Naive B cell (primary cell): ENCODE data around the gene TOMM5. TPM values are rescaled to one million over a fixed set of nuclear protein-coding genes. Genes with fewer than 3 reads are reported as not detected.

ENCODE experiments used
- ATAC-seq, 2 donors: fragments of 150-1000 bp; cut with Tn5 transposase; 2 replicates each; pipeline ENCODE4 v1.10.0; 2021; ENCODE audit warnings: low read depth in 2 of 2, mild to moderate bottlenecking in 2 of 2, moderate library complexity in 2 of 2
- DNase-seq: peaks from one replicate; pipeline ENCODE4 v3.0.0; 2022
- H3K27ac Mint-ChIP-seq, 6 donors: one replicate each; pipeline ENCODE4 v1.8.0; 2020 to 2022; ENCODE audit warnings: mild to moderate bottlenecking in 6 of 6, mixed read lengths in 6 of 6, moderate library complexity in 5 of 6, inconsistent platforms in 2 of 6
- H3K27me3 Mint-ChIP-seq, 3 donors: one replicate each; pipeline ENCODE4 v1.8.0; 2021 to 2022; ENCODE audit warnings: mixed read lengths in 3 of 3, mild to moderate bottlenecking in 1 of 3
- H3K36me3 Mint-ChIP-seq, 2 donors: one replicate each; pipeline ENCODE4 v1.8.0; 2020 to 2022; ENCODE audit warnings: mixed read lengths in 2 of 2, inconsistent platforms in 1 of 2, mild to moderate bottlenecking in 1 of 2
- H3K4me1 Mint-ChIP-seq, 3 donors: one replicate each; pipeline ENCODE4 v1.8.0; 2020 to 2022; ENCODE audit warnings: mixed read lengths in 3 of 3, inconsistent platforms in 1 of 3, mild to moderate bottlenecking in 1 of 3, moderate library complexity in 1 of 3
- H3K4me3 Mint-ChIP-seq, 8 donors: one replicate each; pipeline ENCODE4 v1.8.0; 2020 to 2022; ENCODE audit warnings: mild to moderate bottlenecking in 8 of 8, mixed read lengths in 8 of 8, moderate library complexity in 8 of 8, inconsistent platforms in 2 of 8
- H3K9me3 Mint-ChIP-seq, 7 donors: one replicate each; pipeline ENCODE4 v1.8.0; 2020 to 2022; ENCODE audit warnings: mixed read lengths in 7 of 7, mild to moderate bottlenecking in 5 of 7, inconsistent platforms in 2 of 7, moderate library complexity in 1 of 7
- polyA plus RNA-seq, 6 donors: library from polyadenylated mRNA; unstranded; fragments of 300-500 nt; fragmentation: Illumina TruSeq; gene quantifications; one replicate each; pipeline ENCODE4 v1.2.3, GENCODE V29; 2021; ENCODE audit warnings: low read depth in 6 of 6

TOMM5 gene
- polyA plus RNA-seq, 6 donors from 2014 or later = 127 to 214 (median 179) TPM

DNA sequence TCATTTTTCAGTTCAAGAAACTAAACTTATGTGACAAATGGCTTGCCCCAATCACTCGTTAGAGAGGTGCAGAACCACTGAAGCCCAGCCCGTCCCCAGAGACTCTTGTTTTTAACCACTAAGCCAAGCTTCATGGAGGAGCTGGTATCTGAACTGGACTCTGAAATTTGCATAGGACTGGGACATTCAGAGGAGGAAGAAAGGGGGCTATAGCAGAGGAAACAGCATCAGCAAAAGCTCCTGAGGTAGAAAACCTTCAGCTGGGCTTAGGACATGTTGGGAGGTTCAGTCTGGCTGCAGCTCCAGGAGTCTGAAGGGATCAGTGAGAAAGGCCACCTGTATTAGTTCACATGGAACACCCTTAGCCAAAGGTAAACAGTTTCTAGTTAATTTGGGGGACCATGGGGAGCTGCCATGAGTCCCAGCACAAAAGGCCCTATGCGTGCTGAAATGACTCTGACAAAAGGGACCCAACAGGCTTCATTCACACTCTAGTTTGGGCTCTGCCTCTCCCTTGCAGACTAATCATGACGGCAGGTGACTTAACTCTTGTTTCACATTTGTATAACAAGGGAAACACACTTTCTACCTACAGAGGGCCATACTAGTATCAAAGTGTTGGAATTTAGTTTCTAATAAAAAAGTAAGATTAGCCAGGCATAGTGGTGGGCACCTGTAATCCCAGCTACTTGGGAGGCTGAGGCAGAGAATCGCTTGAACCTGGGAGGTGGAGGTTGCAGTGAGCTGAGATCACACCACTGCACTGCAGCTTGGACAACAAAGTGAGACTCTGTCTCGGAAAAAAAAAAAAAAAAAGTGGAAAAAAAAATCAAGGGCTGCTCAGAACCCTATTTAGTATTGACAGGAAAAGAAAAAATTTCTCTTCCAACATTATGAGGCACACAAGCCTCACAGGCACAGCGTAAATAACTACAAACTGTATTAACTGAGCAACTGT is 26.5 kb downstream of the TOMM5 start:
- peak overlapping the region; percentile 55 to 89 (median 80) for H3K4me3 Mint-ChIP-seq
- peaks cover 13 to 17% of the 10 kb centered on the region in 2 donors for H3K36me3 Mint-ChIP-seq
- ATAC-seq = peak; percentile 88 to 94
- H3K4me1 Mint-ChIP-seq = peaks cover 62 to 81% (median 70%) of the 10 kb centered on the region in 3 donors
- H3K9me3 Mint-ChIP-seq = peaks cover 7 to 31% (median 20%) of the 10 kb centered on the region in 7 donors
- no peaks in the 10 kb centered on the region for H3K27me3 Mint-ChIP-seq
- peak overlapping the region; percentile 75 to 95 (median 90) for H3K27ac Mint-ChIP-seq
- DNase-seq = peak; percentile 66

DNA sequence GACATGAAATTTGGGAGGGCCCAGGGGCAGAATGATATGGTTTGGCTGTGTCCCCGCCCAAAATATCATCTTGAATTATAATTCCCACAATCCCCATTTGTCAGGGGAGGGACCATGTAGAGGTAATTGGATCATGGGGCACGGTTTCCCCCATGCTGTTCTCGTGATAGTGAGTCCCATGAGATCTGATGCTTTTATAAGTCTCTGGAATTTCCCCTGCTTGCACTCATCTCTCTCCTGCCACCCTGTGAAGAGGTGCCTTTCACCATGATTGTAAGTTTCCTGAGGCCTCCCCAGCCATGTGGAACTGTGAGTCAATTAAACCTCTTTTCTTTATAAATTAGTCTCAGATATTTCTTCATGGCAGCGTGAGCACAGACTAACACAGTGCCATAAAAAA is 27.5 kb downstream of the TOMM5 start:
- H3K4me1 Mint-ChIP-seq = peaks cover 61 to 79% (median 74%) of the 10 kb centered on the region in 3 donors
- peaks cover 7 to 31% (median 20%) of the 10 kb centered on the region in 7 donors for H3K9me3 Mint-ChIP-seq
- H3K4me3 Mint-ChIP-seq = peak overlapping the region in 6 of 8 donors; percentile 55 to 89 (median 72)
- peaks cover 13 to 17% of the 10 kb centered on the region in 2 donors for H3K36me3 Mint-ChIP-seq
- ATAC-seq (peak; percentile 19 to 24), DNase-seq (no peak)
- H3K27me3 Mint-ChIP-seq = no peaks in the 10 kb centered on the region
- H3K27ac Mint-ChIP-seq = peak overlapping the region in 5 of 6 donors; percentile 56 to 94 (median 90)

DNA sequence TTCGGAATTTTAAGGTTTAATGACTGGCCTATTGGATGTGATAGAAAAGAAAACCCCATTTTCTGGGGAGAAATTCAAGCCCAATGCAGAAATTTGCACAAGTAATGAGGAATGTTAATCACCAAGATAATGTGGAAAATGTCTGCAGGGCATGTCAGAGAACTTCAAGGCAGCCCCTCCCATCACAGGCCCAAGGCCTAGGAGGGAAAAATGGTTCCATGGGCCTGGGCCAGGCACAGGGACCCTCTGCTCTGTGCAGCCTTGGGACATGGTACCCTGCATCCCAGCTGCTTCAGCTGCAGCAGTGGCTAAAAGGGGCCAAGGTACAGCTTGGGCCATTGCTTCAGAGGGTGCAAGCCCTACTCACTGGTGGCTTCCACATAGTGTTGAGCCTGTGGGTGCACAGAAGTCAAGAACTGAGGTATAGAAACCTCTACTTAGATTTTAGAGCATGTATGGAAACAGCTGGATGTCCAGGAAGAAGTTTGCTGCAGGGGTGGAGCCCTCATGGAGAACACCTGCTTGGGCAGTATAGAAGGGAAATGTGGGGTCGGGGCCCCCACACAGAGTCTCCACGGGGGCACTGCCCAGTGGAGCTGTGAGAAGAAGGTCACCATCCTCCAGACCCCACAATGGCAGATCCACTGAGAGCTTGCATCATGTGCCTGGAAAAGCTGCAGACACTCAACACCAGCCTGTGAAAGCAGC is 28.4 kb downstream of the TOMM5 start:
- peaks cover 67 to 83% (median 75%) of the 10 kb centered on the region in 3 donors for H3K4me1 Mint-ChIP-seq
- no peak for ATAC-seq
- peak overlapping the region in 5 of 8 donors; percentile 8 to 47 (median 27) for H3K4me3 Mint-ChIP-seq
- H3K27me3 Mint-ChIP-seq = no peaks in the 10 kb centered on the region
- DNase-seq = no peak
- H3K36me3 Mint-ChIP-seq = peaks cover 13 to 17% of the 10 kb centered on the region in 2 donors
- peaks cover 7 to 31% (median 20%) of the 10 kb centered on the region in 7 donors for H3K9me3 Mint-ChIP-seq
- peak overlapping the region in 2 of 6 donors; percentile 77 to 86 for H3K27ac Mint-ChIP-seq

DNA sequence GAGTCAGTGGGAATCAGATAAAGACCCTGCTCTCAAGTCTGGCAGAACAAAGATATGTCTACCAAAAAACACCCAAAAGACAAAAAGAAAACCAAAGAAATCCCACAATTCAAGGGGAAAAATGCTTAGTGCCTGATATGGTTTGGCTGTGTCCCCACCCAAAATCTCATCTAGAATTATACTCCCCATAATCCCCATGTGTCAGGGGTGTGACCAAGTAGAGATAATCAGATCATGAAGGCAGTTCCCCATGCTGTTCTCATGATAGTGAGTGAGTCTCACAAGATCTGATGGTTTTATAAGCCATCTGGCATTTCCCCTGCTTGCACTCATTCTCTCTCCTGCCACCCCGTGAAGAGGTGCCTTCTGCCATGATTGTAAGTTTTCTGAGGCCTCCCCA is 29.6 kb downstream of the TOMM5 start:
- peak overlapping the region in 5 of 6 donors; percentile 10 to 77 (median 39) for H3K27ac Mint-ChIP-seq
- peaks cover 13% of the 10 kb centered on the region in 2 donors for H3K36me3 Mint-ChIP-seq
- H3K27me3 Mint-ChIP-seq = no peaks in the 10 kb centered on the region
- H3K4me3 Mint-ChIP-seq = peak overlapping the region in 1 of 8 donors; percentile 20
- DNase-seq (no peak), ATAC-seq (no peak)
- peaks cover 59 to 72% (median 64%) of the 10 kb centered on the region in 3 donors for H3K4me1 Mint-ChIP-seq
- H3K9me3 Mint-ChIP-seq = peaks cover 7 to 31% (median 20%) of the 10 kb centered on the region in 7 donors

DNA sequence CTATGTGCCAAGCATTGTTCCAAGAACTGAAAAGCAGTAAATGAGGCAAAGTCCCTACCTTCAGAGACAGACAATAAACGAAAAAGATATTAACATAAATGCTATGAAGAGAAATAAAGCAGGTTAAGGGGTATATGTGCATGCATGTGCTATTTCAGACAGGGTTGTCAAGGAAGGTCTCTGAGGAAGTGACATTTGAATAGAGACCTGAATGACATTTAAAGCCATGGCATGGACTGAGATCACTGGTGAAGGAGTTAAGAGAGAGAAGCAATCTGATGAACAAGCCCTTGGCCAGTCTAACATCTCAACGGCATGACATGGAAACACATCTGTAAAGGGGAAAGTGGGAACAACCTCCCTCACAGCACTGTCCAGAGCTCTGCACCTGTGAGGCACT is 30.7 kb downstream of the TOMM5 start:
- H3K27ac Mint-ChIP-seq = peak overlapping the region in 4 of 6 donors; percentile 41 to 82 (median 66)

DNA sequence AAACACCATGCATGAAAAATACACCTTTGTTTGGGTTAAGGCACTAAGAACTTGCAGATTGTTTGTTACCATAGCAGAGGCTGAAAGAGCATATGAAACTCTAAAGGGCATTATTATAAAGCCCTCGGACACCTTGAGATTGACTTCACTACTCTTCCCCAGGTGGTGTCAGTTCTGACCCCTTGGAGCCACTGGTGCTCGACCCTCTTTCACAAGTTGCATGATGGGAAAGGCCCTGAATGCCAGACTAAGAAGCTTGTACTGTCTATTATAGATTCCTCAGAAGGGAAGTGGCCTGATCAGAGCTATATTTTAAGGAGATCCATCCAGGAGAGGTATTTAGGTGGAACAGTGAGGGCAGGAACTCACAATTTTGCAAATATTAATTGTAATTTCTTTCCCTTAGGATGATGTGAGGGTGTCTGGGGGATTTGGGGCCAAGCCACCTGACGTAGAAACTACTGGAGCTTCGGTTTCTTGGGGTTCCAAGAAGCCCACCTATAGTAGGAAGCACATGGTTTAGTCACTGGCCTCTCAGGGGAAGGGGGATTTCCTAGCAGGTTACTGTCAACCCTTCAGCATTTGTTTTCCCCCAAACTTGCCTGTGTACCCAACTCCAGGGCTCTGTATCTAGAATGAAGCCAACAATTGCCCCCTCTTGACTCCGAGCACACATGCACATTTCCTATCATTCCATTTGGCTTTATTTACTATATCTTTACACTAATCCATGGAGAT is 32.4 kb downstream of the TOMM5 start:
- no peak for DNase-seq
- peaks cover 13 to 15% of the 10 kb centered on the region in 2 donors for H3K36me3 Mint-ChIP-seq
- H3K27ac Mint-ChIP-seq = peak overlapping the region in 1 of 6 donors; percentile 18
- H3K4me3 Mint-ChIP-seq = no peak overlapping the region
- ATAC-seq = no peak
- peaks cover 6 to 23% (median 16%) of the 10 kb centered on the region in 7 donors for H3K9me3 Mint-ChIP-seq
- H3K4me1 Mint-ChIP-seq = peaks cover 36 to 44% (median 40%) of the 10 kb centered on the region in 3 donors
- no peaks in the 10 kb centered on the region for H3K27me3 Mint-ChIP-seq

More for the DNA sequence above, 30.7 kb downstream of the TOMM5 start:
- Mint-ChIP-seq H3K36me3 (peaks cover 13 to 18% of the 10 kb centered on the region in 2 donors), H3K4me1 (peaks cover 53 to 60% (median 54%) of the 10 kb centered on the region in 3 donors), H3K9me3 (peaks cover 7 to 31% (median 20%) of the 10 kb centered on the region in 7 donors), H3K4me3 (peak overlapping the region in 6 of 8 donors; percentile 4 to 87 (median 64)), H3K27me3 (no peaks in the 10 kb centered on the region)
- DNase-seq = no peak
- ATAC-seq = no peak

DNA sequence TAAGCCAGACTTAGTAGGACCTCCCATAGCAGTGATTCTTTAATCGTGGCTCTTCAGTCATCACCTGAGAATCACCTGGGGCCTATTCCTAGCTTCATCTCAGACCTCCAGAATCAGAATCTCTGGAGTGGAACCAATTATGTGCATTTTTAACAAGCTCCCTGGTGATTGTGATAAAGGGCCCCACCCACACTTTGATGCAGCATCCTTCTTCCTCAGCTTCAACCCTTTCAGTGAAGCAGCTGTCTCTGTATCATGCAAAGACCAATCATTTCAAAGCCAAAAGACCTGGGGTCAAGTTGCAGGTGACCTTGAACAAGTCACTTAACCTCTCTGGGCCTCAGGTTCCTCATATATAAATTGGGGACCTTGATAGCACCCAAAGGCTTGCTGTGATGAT is 33.3 kb downstream of the TOMM5 start:
- ATAC-seq (no peak), DNase-seq (no peak)
- Mint-ChIP-seq H3K36me3 (peaks cover 12 to 13% of the 10 kb centered on the region in 2 donors), H3K4me1 (peaks cover 32 to 39% (median 35%) of the 10 kb centered on the region in 3 donors), H3K27ac (no peak overlapping the region), H3K4me3 (no peak overlapping the region), H3K27me3 (no peaks in the 10 kb centered on the region), H3K9me3 (peaks cover 5 to 14% (median 10%) of the 10 kb centered on the region in 7 donors)

DNA sequence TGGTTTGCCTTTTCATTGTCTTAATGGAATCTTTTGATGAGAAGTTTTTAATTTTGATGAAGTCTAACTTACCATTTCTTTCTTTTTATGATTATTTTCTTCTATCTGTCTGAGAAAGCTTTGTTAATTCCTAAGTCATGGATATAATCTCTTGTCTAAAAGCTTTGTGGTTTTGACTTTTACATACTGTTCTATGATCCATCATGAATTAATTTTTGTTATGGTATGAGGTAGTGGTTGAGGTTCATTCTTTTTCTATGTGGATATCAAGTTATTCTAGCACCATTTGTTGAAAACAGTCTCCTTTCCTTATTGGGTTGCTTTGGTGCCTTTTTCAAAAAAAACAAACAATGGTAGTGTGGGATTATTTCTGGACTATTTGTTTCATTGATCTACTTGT is 36.6 kb downstream of the TOMM5 start:
- no peak for ATAC-seq
- Mint-ChIP-seq H3K27me3 (no peaks in the 10 kb centered on the region), H3K9me3 (no peaks in the 10 kb centered on the region)

DNA sequence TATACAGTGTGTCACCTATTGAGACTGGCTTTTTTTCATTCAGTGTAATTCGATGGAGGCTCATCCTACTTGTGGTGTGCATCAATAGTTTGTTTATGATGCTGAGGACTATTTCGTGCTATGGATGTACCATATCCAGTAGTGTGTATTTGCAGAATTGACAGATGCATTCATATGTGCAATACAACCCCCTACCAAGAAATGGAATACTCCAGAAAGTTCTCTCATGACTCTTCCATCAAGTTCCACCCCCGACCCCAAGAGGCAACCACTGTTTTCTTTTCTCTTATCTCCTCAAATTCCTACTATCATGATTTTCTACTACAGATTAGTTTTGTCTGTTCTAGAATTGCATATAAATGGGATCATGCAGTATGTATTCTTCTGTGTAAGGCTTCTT is 38.1 kb downstream of the TOMM5 start:
- Mint-ChIP-seq H3K27me3 (no peaks in the 10 kb centered on the region), H3K4me1 (peaks cover 7 to 8% (median 8%) of the 10 kb centered on the region in 3 donors), H3K9me3 (no peaks in the 10 kb centered on the region), H3K36me3 (peaks cover 0 to 8% of the 10 kb centered on the region in 2 donors), H3K27ac (no peak overlapping the region), H3K4me3 (no peak overlapping the region)
- ATAC-seq = no peak
- DNase-seq = no peak

More for the DNA sequence above, 36.6 kb downstream of the TOMM5 start:
- Mint-ChIP-seq H3K36me3 (peaks cover 0 to 5% of the 10 kb centered on the region in 2 donors), H3K4me1 (peaks cover 13 to 15% (median 15%) of the 10 kb centered on the region in 3 donors), H3K27ac (no peak overlapping the region), H3K4me3 (no peak overlapping the region)
- DNase-seq = no peak

DNA sequence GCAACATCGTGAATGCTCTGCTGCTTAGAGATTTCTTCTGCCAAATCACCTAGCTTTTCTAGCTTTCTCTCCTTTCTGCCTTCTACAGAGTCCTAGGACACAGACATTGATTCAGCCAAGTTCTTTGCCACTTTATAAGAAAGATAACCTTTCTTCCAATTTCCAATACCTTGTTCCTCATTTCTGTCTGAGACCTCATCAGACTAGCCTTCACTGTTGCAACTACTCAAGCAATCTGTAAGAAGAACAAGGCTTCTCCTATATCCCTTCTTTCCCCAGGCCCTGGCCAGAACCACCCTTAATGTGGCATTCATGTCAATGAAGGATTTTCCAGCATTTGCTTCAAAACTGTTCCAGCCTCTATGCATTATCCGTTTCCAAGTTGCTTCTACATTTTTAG is 40.5 kb downstream of the TOMM5 start:
- Mint-ChIP-seq H3K27me3 (no peaks in the 10 kb centered on the region), H3K27ac (peak overlapping the region in 3 of 6 donors; percentile 6 to 45 (median 6)), H3K36me3 (peaks cover 0 to 6% of the 10 kb centered on the region in 2 donors), H3K4me1 (peaks cover 19 to 23% (median 22%) of the 10 kb centered on the region in 3 donors), H3K9me3 (peaks cover 0 to 2% (median 0%) of the 10 kb centered on the region in 7 donors), H3K4me3 (no peak overlapping the region)
- ATAC-seq (peak in 1 of 2 donors; percentile 41), DNase-seq (no peak)

DNA sequence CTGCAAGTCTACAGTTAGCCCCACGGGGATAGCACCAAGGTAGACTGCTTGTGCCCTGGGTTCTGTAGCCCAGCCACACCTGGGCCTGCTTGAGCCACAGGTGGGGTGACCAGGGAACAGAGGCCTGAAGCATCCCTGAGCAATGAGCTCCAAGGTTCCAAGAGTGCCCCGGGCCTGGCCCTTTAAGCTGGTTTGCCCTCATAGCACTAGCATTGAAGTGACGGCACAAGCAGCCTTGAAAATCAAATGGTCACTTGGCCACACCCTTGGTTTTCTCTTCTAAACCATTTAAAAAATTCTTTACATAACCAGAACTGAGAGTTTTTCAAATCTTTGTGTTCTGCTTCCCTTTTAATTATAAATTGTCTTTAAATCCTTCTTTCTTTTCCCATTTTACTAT is 40.9 kb downstream of the TOMM5 start:
- ATAC-seq = no peak
- H3K4me3 Mint-ChIP-seq = no peak overlapping the region

DNA sequence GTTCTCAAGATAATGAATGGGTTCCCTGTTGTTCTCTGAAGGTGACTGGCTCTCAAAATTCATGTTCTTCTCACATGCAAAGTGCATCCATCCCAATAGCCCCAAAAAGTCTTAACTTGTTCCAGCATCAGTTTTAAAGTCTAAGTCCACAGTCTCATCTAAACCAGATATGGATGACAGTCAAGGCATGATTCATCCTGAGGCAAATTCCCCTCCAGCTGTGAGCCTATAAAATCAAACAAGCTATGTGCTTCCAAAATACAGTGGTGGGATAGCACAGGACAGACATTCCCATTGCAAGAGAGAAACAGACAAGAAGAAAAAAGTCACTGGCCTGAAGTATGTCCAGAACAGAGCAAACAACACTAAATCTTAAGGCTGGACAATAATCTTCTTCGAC is 41.6 kb downstream of the TOMM5 start:
- Mint-ChIP-seq H3K9me3 (peaks cover 0 to 2% (median 0%) of the 10 kb centered on the region in 7 donors), H3K27me3 (no peaks in the 10 kb centered on the region), H3K36me3 (peaks cover 0 to 6% of the 10 kb centered on the region in 2 donors), H3K4me3 (no peak overlapping the region), H3K4me1 (peaks cover 22 to 28% (median 22%) of the 10 kb centered on the region in 3 donors), H3K27ac (peak overlapping the region in 3 of 6 donors; percentile 49 to 62 (median 61))
- DNase-seq (no peak), ATAC-seq (no peak)

More for the DNA sequence above, 40.9 kb downstream of the TOMM5 start:
- DNase-seq = no peak
- H3K27me3 Mint-ChIP-seq = no peaks in the 10 kb centered on the region
- H3K27ac Mint-ChIP-seq = no peak overlapping the region
- H3K36me3 Mint-ChIP-seq = peaks cover 0 to 6% of the 10 kb centered on the region in 2 donors
- H3K9me3 Mint-ChIP-seq = peaks cover 0 to 2% (median 0%) of the 10 kb centered on the region in 7 donors
- H3K4me1 Mint-ChIP-seq = peaks cover 20 to 24% (median 22%) of the 10 kb centered on the region in 3 donors
